GM23338 (cell line): ENCODE data around the gene P4HA3. TPM values are rescaled to one million over a fixed set of nuclear protein-coding genes. Genes with fewer than 3 reads are reported as not detected.

Experiments used
- ATAC-seq: fragments of 200-7000 bp; cut with Tn5 transposase; 3 replicates; pipeline ENCODE4 v1.9.1; 2020
- DNase-seq: peaks from one replicate; pipeline ENCODE4 v3.0.0-alpha.2; 2015; ENCODE audit warnings: low spot score
- H2AFZ ChIP-seq: fragments of 200-600 bp; sonication (generic); 2 replicates; pipeline ENCODE4 v1.8.0; 2016; ENCODE audit warnings: antibody characterized with exemption, mild to moderate bottlenecking, moderate library complexity
- H3F3A ChIP-seq: fragments of 200-600 bp; sonication (generic); replicated peaks from 2 replicates; pipeline ENCODE4 v1.8.0; 2017; ENCODE audit warnings: antibody characterized with exemption, mixed run types, low read depth
- H3K27ac ChIP-seq: fragments of 200-600 bp; sonication (generic); 2 replicates; pipeline ENCODE4 v1.6.1; 2016; ENCODE audit warnings: low read depth
- H3K27me3 ChIP-seq: fragments of 200-600 bp; sonication (generic); 2 replicates; pipeline ENCODE4 v1.8.0; 2016; ENCODE audit warnings: mild to moderate bottlenecking, mixed run types, moderate library complexity; ENCODE audit not compliant: insufficient read depth
- H3K36me3 ChIP-seq: fragments of 200-600 bp; sonication (generic); 2 replicates; pipeline ENCODE4 v1.8.0; 2016; ENCODE audit warnings: mild to moderate bottlenecking; ENCODE audit not compliant: insufficient read depth
- H3K4me1 ChIP-seq: fragments of 200-600 bp; sonication (generic); 2 replicates; pipeline ENCODE4 v1.8.0; 2016; ENCODE audit warnings: mild to moderate bottlenecking, moderate library complexity; ENCODE audit not compliant: insufficient read depth
- H3K4me2 ChIP-seq: fragments of 200-600 bp; sonication (generic); 2 replicates; pipeline ENCODE4 v1.7.1; 2017; ENCODE audit warnings: mixed run types
- H3K4me3 ChIP-seq: fragments of 200-600 bp; sonication (generic); 2 replicates; pipeline ENCODE4 v1.6.1; 2016; ENCODE audit warnings: mixed run types
- H3K79me2 ChIP-seq: fragments of 200-600 bp; sonication (generic); replicated peaks from 2 replicates; pipeline ENCODE4 v1.8.0; 2017; ENCODE audit warnings: mild to moderate bottlenecking; ENCODE audit not compliant: insufficient read depth
- H3K9me2 ChIP-seq: fragments of 200-600 bp; sonication (generic); 2 replicates; pipeline ENCODE4 v1.8.0; 2017; ENCODE audit not compliant: insufficient read depth
- H4K20me1 ChIP-seq: fragments of 200-600 bp; sonication (generic); replicated peaks from 2 replicates; pipeline ENCODE4 v1.8.0; 2017; ENCODE audit warnings: mild to moderate bottlenecking; ENCODE audit not compliant: insufficient read depth
- H3K27ac Mint-ChIP-seq: 2 replicates; pipeline ENCODE4 v1.8.0; 2020; ENCODE audit warnings: inconsistent platforms, mild to moderate bottlenecking, moderate library complexity, mixed read lengths
- H3K27me3 Mint-ChIP-seq: 3 replicates; pipeline ENCODE4 v1.8.0; 2022; ENCODE audit warnings: low read depth, mild to moderate bottlenecking, moderate library complexity, mixed read lengths, inconsistent platforms; ENCODE audit not compliant: insufficient read depth, poor library complexity
- H3K36me3 Mint-ChIP-seq: 3 replicates; pipeline ENCODE4 v1.8.0; 2021; ENCODE audit warnings: low read depth, mild to moderate bottlenecking, inconsistent platforms, moderate library complexity, mixed read lengths
- H3K4me1 Mint-ChIP-seq: 3 replicates; pipeline ENCODE4 v1.8.0; 2020; ENCODE audit warnings: mild to moderate bottlenecking, inconsistent platforms, mixed read lengths
- H3K4me3 Mint-ChIP-seq: 3 replicates; pipeline ENCODE4 v1.8.0; 2021; ENCODE audit warnings: moderate library complexity, mild to moderate bottlenecking, inconsistent platforms, mixed read lengths
- H3K9me3 Mint-ChIP-seq: 3 replicates; pipeline ENCODE4 v1.8.0; 2020; ENCODE audit warnings: moderate library complexity, mild to moderate bottlenecking, inconsistent platforms, mixed read lengths
- CREB1 ChIP-seq: fragments of 250-450 bp; sonication (Bioruptor Pico); IDR thresholded peaks from 2 replicates; pipeline ENCODE4 v1.5.0; 2020; ENCODE audit warnings: low read depth, mild to moderate bottlenecking, moderate library complexity
- CTCF ChIP-seq, 2 experiments: fragments of 200-600 bp in 1 of 2; sonication (generic) in 1 of 2; conservative IDR thresholded peaks; 2 replicates each; pipeline versions ENCODE4 v1.5.1 to v1.6.1; 2016 to 2017; ENCODE audit warnings: antibody characterized with exemption in 2 of 2, low read depth in 2 of 2, mild to moderate bottlenecking in 2 of 2, moderate library complexity in 1 of 2
- ETS1 ChIP-seq: IDR thresholded peaks from 2 replicates; pipeline ENCODE4 v1.6.1; 2016; ENCODE audit warnings: antibody characterized with exemption
- EZH2 ChIP-seq: fragments of 200-600 bp; sonication (generic); IDR thresholded peaks from one replicate; pipeline ENCODE4 v1.8.0; 2017; ENCODE audit warnings: antibody characterized with exemption, mild to moderate bottlenecking, low read depth; ENCODE audit not compliant: unreplicated experiment
- EZH2phosphoT487 ChIP-seq: fragments of 200-600 bp; sonication (generic); IDR thresholded peaks from one replicate; pipeline ENCODE4 v1.8.1; 2018; ENCODE audit warnings: antibody characterized with exemption; ENCODE audit not compliant: unreplicated experiment
- JUNB ChIP-seq: IDR thresholded peaks from one replicate; pipeline ENCODE4 v1.6.1; 2016; ENCODE audit warnings: antibody characterized with exemption; ENCODE audit not compliant: unreplicated experiment
- NANOG ChIP-seq: IDR thresholded peaks from 2 replicates; pipeline ENCODE4 v1.6.1; 2016; ENCODE audit warnings: antibody characterized with exemption, borderline replicate concordance
- POLR2AphosphoS5 ChIP-seq: IDR thresholded peaks from 2 replicates; pipeline ENCODE4 v1.6.1; 2016; ENCODE audit warnings: antibody characterized with exemption, low read depth
- REST ChIP-seq: IDR thresholded peaks from one replicate; pipeline ENCODE4 v1.6.1; 2018; ENCODE audit warnings: antibody characterized with exemption; ENCODE audit not compliant: unreplicated experiment
- STAT1 ChIP-seq: IDR thresholded peaks from one replicate; pipeline ENCODE4 v1.6.1; 2016; ENCODE audit warnings: antibody characterized with exemption; ENCODE audit not compliant: unreplicated experiment
- ZNF114 ChIP-seq: fragments of 250-450 bp; sonication (Bioruptor Pico); IDR thresholded peaks from 2 replicates; pipeline ENCODE4 v1.5.0; 2020; ENCODE audit warnings: mild to moderate bottlenecking, moderate library complexity
- ZNF331 ChIP-seq: fragments of 250-450 bp; sonication (Bioruptor Pico); IDR thresholded peaks from 2 replicates; pipeline ENCODE4 v1.5.0; 2020; ENCODE audit warnings: low read depth, mild to moderate bottlenecking, moderate library complexity
- ZNF462 ChIP-seq: fragments of 250-450 bp; sonication (Bioruptor Pico); IDR thresholded peaks from 2 replicates; pipeline ENCODE4 v1.5.0; 2020; ENCODE audit warnings: mild to moderate bottlenecking, moderate library complexity
- polyA plus RNA-seq: library from polyadenylated mRNA; unstranded; fragments of >200 nt; fragmentation: Nextera tagmentation; extraction: Ambion mirVana; gene quantifications from 2 replicates; pipeline ENCODE4 v1.2.1, GENCODE V29; 2016
- total RNA-seq: library from RNA; depleted of rRNA; stranded (reverse); fragments of >200 nt; shearing (Covaris generic); gene quantifications from 2 replicates; pipeline ENCODE4 v1.2.3, GENCODE V29; 2014

P4HA3 gene
- total and polyA plus RNA-seq, 2 experiments from 2014 or later, result 0.08 TPM; not detected in 1

- H3K4me3 Mint-ChIP-seq, result no peak overlapping the region
- Histone ChIP-seq H4K20me1 (no peaks in the 10 kb centered on the region; the same call in 1 of the 2 replicates), H3K9me2 (no peaks in the 10 kb centered on the region), H3K4me2 (no peak overlapping the region), H3F3A (no peaks in the 10 kb centered on the region), H3K4me1 (no peaks in the 10 kb centered on the region), H3K79me2 (no peaks in the 10 kb centered on the region), H3K27me3 (no peaks in the 10 kb centered on the region), H3K4me3 (no peak overlapping the region), H3K27ac (no peak overlapping the region), H2AFZ (no peak overlapping the region), H3K36me3 (peaks cover 27% of the 10 kb centered on the region)
- no peak overlapping the region for H3K27ac Mint-ChIP-seq
- DNase-seq (no peak), ATAC-seq (no peak)
- H3K9me3 Mint-ChIP-seq, result no peaks in the 10 kb centered on the region
- H3K4me1 Mint-ChIP-seq, result peaks cover 9% of the 10 kb centered on the region
- TF ChIP-seq ETS1 (no peak), NANOG (no peak), REST (no peak), EZH2 (no peak), STAT1 (no peak), POLR2AphosphoS5 (no peak), EZH2phosphoT487 (no peak), ZNF114 (no peak), ZNF331 (CRISPR knock-in tag) (no peak), ZNF462 (CRISPR knock-in tag) (no peak), JUNB (no peak), CREB1 (CRISPR knock-in tag) (no peak), CTCF (conservative IDR thresholded peaks at IDR 0.05; ENCODE audit: low read depth in 2 of 2) (no peak)
- H3K27me3 Mint-ChIP-seq, result no peaks in the 10 kb centered on the region
- peaks cover 11% of the 10 kb centered on the region; the same call in 2 of the 3 replicates for H3K36me3 Mint-ChIP-seq
These were observed 63.0 kb downstream of the P4HA3 start for GRCh38 chr11:74248469-74248868.
